ENCODE measurements around the gene CYB5D1.

- TF ChIP-seq CBX8 (IDR thresholded peaks at IDR 0.05; ENCODE audit: borderline replicate concordance, low read depth, low read length) (no peak), GABPA (IDR thresholded peaks at IDR 0.05; ENCODE audit: borderline replicate concordance, insufficient read depth, low read length) (no peak), RXRA (IDR thresholded peaks at IDR 0.05; ENCODE audit: insufficient read depth, low read depth, low read length) (no peak), BACH1 (IDR thresholded peaks at IDR 0.05; ENCODE audit: low read length) (no peak), POLR2A (IDR thresholded peaks at IDR 0.05; ENCODE audit: control extremely low read depth in 1 of 2, low read depth in 2 of 2, low read length in 2 of 2) (no peak), USF2 (IDR thresholded peaks at IDR 0.05; ENCODE audit: low read length) (no peak), CTCF (IDR thresholded peaks at IDR 0.05; ENCODE audit: control extremely low read depth in 1 of 3, insufficient read depth in 1 of 3, low read depth in 1 of 3, low read length in 3 of 3) (no peak), POLR2AphosphoS5 (IDR thresholded peaks at IDR 0.05; ENCODE audit: low read depth, low read length) (no peak), TAF1 (IDR thresholded peaks at IDR 0.05; ENCODE audit: low read depth, low read length) (no peak), MAX (IDR thresholded peaks at IDR 0.05) (no peak), SIN3A (conservative IDR thresholded peaks at IDR 0.05 in 1 of 2, IDR thresholded peaks at IDR 0.05 in 1 of 2; ENCODE audit: low read depth in 1 of 2, low read length in 2 of 2) (no peak), KDM1A (IDR thresholded peaks at IDR 0.05; ENCODE audit: borderline replicate concordance, low read length) (no peak), CHD2 (IDR thresholded peaks at IDR 0.05; ENCODE audit: low read length) (no peak), E2F6 (IDR thresholded peaks at IDR 0.05) (no peak)
Measured at GRCh38 chr17:7809086-7809790, 48.6 kb upstream of the CYB5D1 start.

Data from H1 (cell line).